GM10847 (cell line): ENCODE data around the gene NTN5.

Experiments used
- POLR2A ChIP-seq: IDR thresholded peaks from 2 replicates; pipeline ENCODE4 v1.6.1; 2011; ENCODE audit not compliant: insufficient read length; ENCODE audit errors: extremely low read depth

NTN5 gene

GRCh38 chr19:48658483-48658882 lies 14.3 kb downstream of the NTN5 start:
- no peak for TF ChIP-seq POLR2A

- no peak for TF ChIP-seq POLR2A
These were observed 15.9 kb downstream of the NTN5 start for GRCh38 chr19:48656840-48657474.

GRCh38 chr19:48654299-48655059 lies 18.3 kb downstream of the NTN5 start:
- no peak for TF ChIP-seq POLR2A

GRCh38 chr19:48651683-48652048 lies 21.2 kb downstream of the NTN5 start:
- no peak for TF ChIP-seq POLR2A

- no peak for TF ChIP-seq POLR2A
These were observed 21.7 kb downstream of the NTN5 start for GRCh38 chr19:48650974-48651682.

- no peak for TF ChIP-seq POLR2A
These were observed 24.7 kb downstream of the NTN5 start for GRCh38 chr19:48648134-48648533.

- peak; percentile 20 for TF ChIP-seq POLR2A
These were observed 26.0 kb downstream of the NTN5 start for GRCh38 chr19:48646722-48647216.

GRCh38 chr19:48646001-48646721 lies 26.7 kb downstream of the NTN5 start, which contains the start of gene CA11:
Gene CA11 (minus strand): TSS chr19:48646187. CDS start chr19:48645632, 555 bp downstream.
- TF ChIP-seq POLR2A, result no peak

GRCh38 chr19:48645620-48646000 lies 27.2 kb downstream of the NTN5 start:
- TF ChIP-seq POLR2A, result no peak

GRCh38 chr19:48644839-48645619 lies 27.8 kb downstream of the NTN5 start:
- no peak for TF ChIP-seq POLR2A

- no peak for TF ChIP-seq POLR2A
These were observed 28.5 kb downstream of the NTN5 start for GRCh38 chr19:48644355-48644754.

GRCh38 chr19:48642862-48643261 lies 30.0 kb downstream of the NTN5 start:
- no peak for TF ChIP-seq POLR2A

GRCh38 chr19:48641850-48642249 lies 31.0 kb downstream of the NTN5 start:
- no peak for TF ChIP-seq POLR2A
